ENCODE measurements around the gene RBM17.
"Not testable (repeated sequence)": the region's sequence is repeated elsewhere in the genome, so short reads cannot be mapped to it uniquely, and the experiment has no call there.

The RBM17 gene

GRCh38 chr10:6089334-6090219, 743 bp downstream of the RBM17 start:
- Histone ChIP-seq H3K9me3 (ENCODE audit: control insufficient read depth, low read length) (no peaks in the 10 kb centered on the region), H3K4me1 (ENCODE audit: control insufficient read depth, insufficient read depth, low read length) (peaks cover 14% of the 10 kb centered on the region), H3K36me3 (ENCODE audit: control insufficient read depth, insufficient read depth, low read length) (no peaks in the 10 kb centered on the region), H3K9ac (ENCODE audit: low read length) (peak overlapping the region; percentile 72), H3K4me3 (ENCODE audit: low read length) (peak overlapping the region; percentile 61), H3K27me3 (ENCODE audit: control insufficient read depth, insufficient read depth, low read length) (no peaks in the 10 kb centered on the region)

GRCh38 chr10:6091630-6092029, 2.8 kb downstream of the RBM17 start:
- Histone ChIP-seq H3K4me1 (ENCODE audit: control insufficient read depth, insufficient read depth, low read length) (peaks cover 11% of the 10 kb centered on the region), H3K9ac (ENCODE audit: low read length) (peak overlapping the region; percentile 4), H3K4me3 (ENCODE audit: low read length) (no peak overlapping the region), H3K27me3 (ENCODE audit: control insufficient read depth, insufficient read depth, low read length) (no peaks in the 10 kb centered on the region), H3K9me3 (ENCODE audit: control insufficient read depth, low read length) (no peaks in the 10 kb centered on the region), H3K36me3 (ENCODE audit: control insufficient read depth, insufficient read depth, low read length) (no peaks in the 10 kb centered on the region)

GRCh38 chr10:6092731-6093130, 3.9 kb downstream of the RBM17 start:
- Histone ChIP-seq H3K9ac (ENCODE audit: low read length) (no peak overlapping the region), H3K36me3 (ENCODE audit: control insufficient read depth, insufficient read depth, low read length) (no peaks in the 10 kb centered on the region), H3K9me3 (ENCODE audit: control insufficient read depth, low read length) (no peaks in the 10 kb centered on the region), H3K4me1 (ENCODE audit: control insufficient read depth, insufficient read depth, low read length) (peaks cover 11% of the 10 kb centered on the region), H3K27me3 (ENCODE audit: control insufficient read depth, insufficient read depth, low read length) (no peaks in the 10 kb centered on the region), H3K4me3 (ENCODE audit: low read length) (no peak overlapping the region)

GRCh38 chr10:6095810-6096570, 7.2 kb downstream of the RBM17 start:
- Histone ChIP-seq H3K36me3 (ENCODE audit: control insufficient read depth, insufficient read depth, low read length) (no peaks in the 10 kb centered on the region), H3K27me3 (ENCODE audit: control insufficient read depth, insufficient read depth, low read length) (no peaks in the 10 kb centered on the region), H3K9me3 (ENCODE audit: control insufficient read depth, low read length) (no peaks in the 10 kb centered on the region), H3K4me3 (ENCODE audit: low read length) (no peak overlapping the region), H3K9ac (ENCODE audit: low read length) (no peak overlapping the region), H3K4me1 (ENCODE audit: control insufficient read depth, insufficient read depth, low read length) (no peaks in the 10 kb centered on the region)

- Histone ChIP-seq H3K4me1 (ENCODE audit: control insufficient read depth, insufficient read depth, low read length) (no peaks in the 10 kb centered on the region), H3K9me3 (ENCODE audit: control insufficient read depth, low read length) (no peaks in the 10 kb centered on the region), H3K36me3 (ENCODE audit: control insufficient read depth, insufficient read depth, low read length) (no peaks in the 10 kb centered on the region), H3K4me3 (ENCODE audit: low read length) (no peak overlapping the region), H3K27me3 (ENCODE audit: control insufficient read depth, insufficient read depth, low read length) (no peaks in the 10 kb centered on the region), H3K9ac (ENCODE audit: low read length) (no peak overlapping the region)
Measured at GRCh38 chr10:6097063-6097462, 8.2 kb downstream of the RBM17 start.

GRCh38 chr10:6098156-6098555, 9.3 kb downstream of the RBM17 start:
- Histone ChIP-seq H3K9ac (ENCODE audit: low read length) (no peak overlapping the region), H3K4me3 (ENCODE audit: low read length) (no peak overlapping the region), H3K4me1 (ENCODE audit: control insufficient read depth, insufficient read depth, low read length) (no peaks in the 10 kb centered on the region), H3K36me3 (ENCODE audit: control insufficient read depth, insufficient read depth, low read length) (no peaks in the 10 kb centered on the region), H3K9me3 (ENCODE audit: control insufficient read depth, low read length) (no peaks in the 10 kb centered on the region), H3K27me3 (ENCODE audit: control insufficient read depth, insufficient read depth, low read length) (no peaks in the 10 kb centered on the region)

- no peak overlapping the region for H3K4me3 ChIP-seq (ENCODE audit: low read length)
- H3K9ac ChIP-seq (ENCODE audit: low read length) = no peak overlapping the region
- H3K27me3 ChIP-seq (ENCODE audit: control insufficient read depth, insufficient read depth, low read length) = no peaks in the 10 kb centered on the region
- no peaks in the 10 kb centered on the region for H3K4me1 ChIP-seq (ENCODE audit: control insufficient read depth, insufficient read depth, low read length)
- H3K36me3 ChIP-seq (ENCODE audit: control insufficient read depth, insufficient read depth, low read length) = no peaks in the 10 kb centered on the region
- H3K9me3 ChIP-seq (ENCODE audit: control insufficient read depth, low read length) = no peaks in the 10 kb centered on the region
Measured at GRCh38 chr10:6100370-6100769, 11.5 kb downstream of the RBM17 start.

GRCh38 chr10:6101181-6101580, 12.3 kb downstream of the RBM17 start:
- H3K4me1 ChIP-seq (ENCODE audit: control insufficient read depth, insufficient read depth, low read length) = no peaks in the 10 kb centered on the region
- no peak overlapping the region for H3K4me3 ChIP-seq (ENCODE audit: low read length)
- no peaks in the 10 kb centered on the region for H3K36me3 ChIP-seq (ENCODE audit: control insufficient read depth, insufficient read depth, low read length)
- H3K9me3 ChIP-seq (ENCODE audit: control insufficient read depth, low read length) = no peaks in the 10 kb centered on the region
- H3K9ac ChIP-seq (ENCODE audit: low read length) = no peak overlapping the region
- no peaks in the 10 kb centered on the region for H3K27me3 ChIP-seq (ENCODE audit: control insufficient read depth, insufficient read depth, low read length)

GRCh38 chr10:6102128-6102527, 13.3 kb downstream of the RBM17 start:
- H3K27me3 ChIP-seq (ENCODE audit: control insufficient read depth, insufficient read depth, low read length) = no peaks in the 10 kb centered on the region
- H3K9ac ChIP-seq (ENCODE audit: low read length) = no peak overlapping the region
- H3K36me3 ChIP-seq (ENCODE audit: control insufficient read depth, insufficient read depth, low read length) = no peaks in the 10 kb centered on the region
- no peaks in the 10 kb centered on the region for H3K4me1 ChIP-seq (ENCODE audit: control insufficient read depth, insufficient read depth, low read length)
- no peak overlapping the region for H3K4me3 ChIP-seq (ENCODE audit: low read length)
- H3K9me3 ChIP-seq (ENCODE audit: control insufficient read depth, low read length) = no peaks in the 10 kb centered on the region

GRCh38 chr10:6103591-6103990, 14.8 kb downstream of the RBM17 start:
- H3K36me3 ChIP-seq (ENCODE audit: control insufficient read depth, insufficient read depth, low read length) = peaks cover 4% of the 10 kb centered on the region
- H3K4me3 ChIP-seq (ENCODE audit: low read length) = no peak overlapping the region
- no peak overlapping the region for H3K9ac ChIP-seq (ENCODE audit: low read length)
- no peaks in the 10 kb centered on the region for H3K27me3 ChIP-seq (ENCODE audit: control insufficient read depth, insufficient read depth, low read length)
- peaks cover 5% of the 10 kb centered on the region for H3K4me1 ChIP-seq (ENCODE audit: control insufficient read depth, insufficient read depth, low read length)
- no peaks in the 10 kb centered on the region for H3K9me3 ChIP-seq (ENCODE audit: control insufficient read depth, low read length)

GRCh38 chr10:6107616-6108015, 18.8 kb downstream of the RBM17 start:
- H3K27me3 ChIP-seq (ENCODE audit: control insufficient read depth, insufficient read depth, low read length); H3K9me3 ChIP-seq (ENCODE audit: control insufficient read depth, low read length); H3K4me1 ChIP-seq (ENCODE audit: control insufficient read depth, insufficient read depth, low read length); H3K4me3 ChIP-seq (ENCODE audit: low read length); H3K9ac ChIP-seq (ENCODE audit: low read length): not testable (repeated sequence)
- H3K36me3 ChIP-seq (ENCODE audit: control insufficient read depth, insufficient read depth, low read length) = peaks cover 13% of the 10 kb centered on the region

GRCh38 chr10:6108072-6108471, 19.2 kb downstream of the RBM17 start:
- H3K4me1 ChIP-seq (ENCODE audit: control insufficient read depth, insufficient read depth, low read length) = peaks cover 9% of the 10 kb centered on the region
- H3K4me3 ChIP-seq (ENCODE audit: low read length) = no peak overlapping the region
- H3K27me3 ChIP-seq (ENCODE audit: control insufficient read depth, insufficient read depth, low read length) = no peaks in the 10 kb centered on the region
- no peaks in the 10 kb centered on the region for H3K9me3 ChIP-seq (ENCODE audit: control insufficient read depth, low read length)
- no peak overlapping the region for H3K9ac ChIP-seq (ENCODE audit: low read length)
- H3K36me3 ChIP-seq (ENCODE audit: control insufficient read depth, insufficient read depth, low read length) = peaks cover 13% of the 10 kb centered on the region
